ENCODE data around the gene OR8H1.

Gene OR8H1

GRCh38 chr11:56292154-56292553 is at the start of gene OR8H1:
OR8H1 (minus strand) TSS chr11:56292254; CDS start chr11:56291062, 1,192 bp downstream.
- no peak for DNase-seq

GRCh38 chr11:56340289-56340688 is 48.2 kb upstream of the OR8H1 start:
- DNase-seq, result no peak

GRCh38 chr11:56333156-56333555 is 41.1 kb upstream of the OR8H1 start:
- no peak for DNase-seq

DNA sequence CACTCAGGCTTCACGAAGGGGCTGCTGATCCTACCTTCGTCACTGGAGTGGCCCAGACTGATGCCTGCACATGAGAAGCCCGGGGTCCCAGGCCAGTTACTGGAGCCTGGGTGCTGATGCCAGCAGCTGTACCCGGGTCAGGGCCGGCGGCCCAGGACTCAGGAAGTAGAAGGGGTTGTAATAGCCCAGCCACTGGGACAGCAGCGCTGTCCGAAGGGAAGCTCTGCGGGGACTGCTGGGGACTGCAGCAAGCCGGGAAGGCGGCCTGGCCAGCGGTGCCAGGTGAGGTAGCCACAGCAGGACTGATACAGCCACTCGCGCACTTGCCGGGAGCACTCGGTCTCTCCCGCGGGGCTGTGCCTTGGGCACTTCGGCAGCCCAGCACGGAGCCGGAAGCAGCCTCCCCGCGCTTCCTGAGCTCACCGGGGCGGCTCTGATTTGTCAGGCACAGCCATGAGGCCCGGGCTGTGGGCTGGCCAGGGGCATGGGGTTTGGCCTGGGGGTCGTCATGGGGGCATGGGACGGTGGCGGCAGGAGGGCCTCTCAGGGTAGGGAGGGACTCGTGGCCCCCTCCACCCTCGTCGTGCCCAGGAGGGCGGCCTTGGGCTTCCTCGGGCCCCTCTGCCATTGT is 39.9 kb upstream of the OR8H1 start:
- no peak for DNase-seq

GRCh38 chr11:56314844-56315243 is 22.8 kb upstream of the OR8H1 start, which contains the start of gene OR8K3:
OR8K3 (plus strand) TSS chr11:56315144; CDS start chr11:56318307, 3,163 bp downstream.
- DNase-seq, result no peak

DNA sequence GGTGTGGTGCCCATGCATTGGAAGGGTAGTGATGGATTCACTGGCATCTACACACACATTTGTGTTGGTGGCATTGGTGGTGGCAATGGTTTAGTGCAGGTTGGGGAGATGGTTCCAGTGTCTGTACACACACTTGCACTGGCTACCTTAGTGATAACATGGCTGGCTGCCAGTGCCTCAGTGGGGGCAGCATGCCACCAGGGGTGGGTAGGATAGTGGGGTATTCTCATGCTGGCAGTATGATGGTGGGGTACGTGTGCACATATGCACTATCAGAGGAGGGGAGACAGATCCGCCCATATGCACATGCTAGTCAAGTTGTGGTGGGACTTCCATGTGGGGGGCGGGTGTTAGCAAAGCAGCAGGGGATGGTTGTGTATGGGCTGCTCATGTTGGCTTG is 15.8 kb upstream of the OR8H1 start:
- no peak for DNase-seq

DNA sequence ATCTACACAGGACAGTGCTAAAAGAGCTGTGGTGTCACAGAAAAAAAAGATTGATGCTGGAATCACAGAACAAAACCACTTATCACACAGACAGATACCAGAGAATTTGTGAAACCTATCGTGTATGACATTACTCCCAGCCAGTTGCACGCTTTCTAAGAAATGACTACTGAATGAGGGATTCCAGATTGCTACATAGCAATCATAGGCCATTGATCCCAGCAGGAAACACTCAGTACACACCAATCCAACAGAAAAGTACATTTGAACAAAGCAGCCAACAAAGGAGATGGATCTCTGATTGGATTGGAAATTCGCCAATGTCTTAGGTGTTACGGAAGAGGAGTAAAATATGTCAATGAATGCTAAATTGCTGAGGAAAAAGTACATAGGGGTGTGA is 4.8 kb upstream of the OR8H1 start:
- DNase-seq, result no peak

DNA sequence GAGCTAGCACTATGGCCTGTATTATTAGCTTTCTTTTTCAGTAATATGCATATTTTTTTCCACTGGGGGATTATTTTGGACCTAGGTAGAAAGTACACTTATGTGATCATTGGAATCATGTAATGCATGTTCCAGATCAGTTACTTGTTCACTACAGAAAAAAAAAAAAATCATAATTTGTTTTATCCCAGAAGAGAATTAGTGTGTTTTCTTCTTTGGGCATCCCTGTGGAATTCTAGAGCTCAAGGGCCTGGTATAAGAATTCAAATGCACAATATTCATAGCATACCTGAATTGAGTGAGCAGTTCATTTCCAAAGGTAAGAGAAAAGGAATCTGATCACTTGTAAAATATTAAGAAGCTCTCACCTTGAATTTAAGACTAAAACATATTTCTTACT is 18.2 kb downstream of the OR8H1 start, which contains the start of gene OR5T1:
OR5T1 (plus strand) TSS at position 301 of the 400 bp plus-strand sequence. CDS start 1,485 bp downstream, outside the sequence.
- no peak for DNase-seq

GRCh38 chr11:56271092-56271491 is 21.0 kb downstream of the OR8H1 start:
- no peak for DNase-seq

DNA sequence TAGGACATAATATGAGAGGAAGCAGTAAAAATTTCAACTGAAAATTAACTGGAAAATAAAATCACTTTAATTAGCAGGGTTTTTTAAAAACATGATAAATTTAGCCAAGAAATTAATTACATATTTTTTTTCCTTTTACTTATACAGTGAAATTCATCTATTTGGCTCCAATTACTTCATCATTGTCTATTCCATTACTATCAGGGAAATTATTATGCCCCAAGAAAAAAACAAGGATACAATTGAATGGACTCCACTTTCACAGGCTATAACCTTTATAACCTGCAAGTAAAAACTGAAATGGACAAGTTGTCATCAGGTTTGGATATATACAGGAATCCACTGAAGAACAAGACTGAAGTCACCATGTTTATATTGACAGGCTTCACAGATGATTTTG is 40.1 kb downstream of the OR8H1 start, which contains the start of gene OR5T3:
OR5T3 (plus strand) TSS at position 301 of the 400 bp plus-strand sequence; CDS start at position 301, 0 bp downstream.
- DNase-seq, result no peak

Data from DMS79 (cell line).